GM12892 (cell line): ENCODE results near the gene FERMT3.

ENCODE experiments used
- POLR2A ChIP-seq: IDR thresholded peaks from 2 replicates; pipeline ENCODE4 v1.6.1; 2011; ENCODE audit warnings: low read depth, low read length, control low read depth
- POLR2AphosphoS5 ChIP-seq: IDR thresholded peaks from 2 replicates; pipeline ENCODE4 v1.6.1; 2011; ENCODE audit warnings: low read depth, low read length, control low read depth

DNA sequence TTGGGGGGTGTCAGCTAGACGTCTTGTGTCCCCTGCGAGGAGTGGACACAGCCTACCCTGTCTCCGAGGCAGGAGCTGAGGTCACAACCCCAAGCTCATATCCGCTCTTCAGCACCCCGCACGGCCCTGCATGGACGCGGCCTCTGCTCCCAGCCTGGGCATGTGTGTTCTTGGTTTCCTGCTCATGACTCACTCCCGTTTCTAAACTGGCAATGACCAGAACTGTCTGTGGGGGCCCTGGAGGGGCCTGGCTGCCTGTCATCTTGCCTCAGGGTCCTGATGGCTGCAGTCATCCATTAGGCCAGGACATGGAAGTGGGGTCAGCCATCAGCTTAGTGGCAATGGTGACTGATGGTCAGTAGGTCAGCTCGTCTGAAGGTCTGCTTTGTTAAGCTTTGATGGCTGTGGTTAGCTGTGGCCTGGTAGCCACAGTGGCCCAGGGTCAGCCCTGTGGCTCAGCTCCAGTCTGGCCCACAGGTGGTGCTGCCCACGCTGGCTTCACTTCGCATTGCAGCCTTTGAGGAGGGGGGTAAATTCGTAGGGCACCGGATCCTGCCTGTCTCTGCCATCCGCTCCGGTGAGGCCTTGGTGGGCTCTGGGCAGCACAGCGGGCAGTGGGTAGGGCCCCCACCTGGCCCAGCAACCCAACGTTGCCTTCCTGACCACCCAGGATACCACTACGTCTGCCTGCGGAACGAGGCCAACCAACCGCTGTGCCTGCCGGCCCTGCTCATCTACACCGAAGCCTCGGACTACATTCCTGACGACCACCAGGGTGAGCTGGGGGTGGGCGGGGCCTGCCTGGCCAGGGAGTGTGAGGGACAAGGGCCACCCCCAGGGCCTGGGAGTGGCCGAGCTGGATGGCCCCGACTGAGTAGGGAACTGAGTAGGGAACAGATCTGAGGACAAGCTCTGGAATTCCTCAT lies 56.8 kb downstream of the FERMT3 start:
- TF ChIP-seq POLR2A = no peak
- no peak for TF ChIP-seq POLR2AphosphoS5
